B cell (primary cell): ENCODE results near the gene NKIRAS2. TPM values are rescaled to one million over a fixed set of nuclear protein-coding genes. Genes with fewer than 3 reads are reported as not detected.

Experiments used
- ATAC-seq: fragments of 200-7000 bp; cut with Tn5 transposase; one replicate; pipeline ENCODE4 v1.10.0; 2021; ENCODE audit warnings: low read depth, mild to moderate bottlenecking, moderate number of reproducible peaks, moderate library complexity
- CTCF ChIA-PET: fragments of 350-600 bp; sonication (Branson Sonifier 250); formaldehyde crosslinking; loops from one replicate; lab custom pipeline; 2021; ENCODE audit warnings: antibody characterized with exemption, inconsistent platforms; lab: Charles Lee
- POLR2A ChIA-PET: fragments of 350-600 bp; sonication (Branson Sonifier 250); formaldehyde crosslinking; loops from one replicate; lab custom pipeline; 2021; ENCODE audit warnings: antibody characterized with exemption; lab: Charles Lee
- DNase-seq: peaks from one replicate; pipeline ENCODE4 v3.0.0; 2013
- H2AFZ ChIP-seq: 2 replicates; pipeline ENCODE4 v1.6.1; 2012; ENCODE audit warnings: mild to moderate bottlenecking, low read depth, low read length; ENCODE audit not compliant: insufficient read depth, poor library complexity, severe bottlenecking
- H3K27ac ChIP-seq, 2 donors: 1 replicate in 1 of 2; 2 replicates in 1 of 2; pipeline ENCODE4 v1.5.1; 2012 to 2013; ENCODE audit warnings: low read length in 2 of 2, mild to moderate bottlenecking in 2 of 2, moderate library complexity in 1 of 2
- H3K27me3 ChIP-seq, 4 experiments: fragments of 200-600 bp in 1 of 4; sonication (generic) in 1 of 4; replicated peaks in 1 of 4; 1 replicate in 2 of 4; 2 replicates in 2 of 4; pipeline versions ENCODE4 v1.6.1 to v1.7.0; 2013 to 2016; ENCODE audit warnings: low read length in 3 of 4, mild to moderate bottlenecking in 2 of 4, mixed read lengths in 1 of 4, moderate library complexity in 1 of 4; ENCODE audit not compliant: insufficient read depth in 4 of 4, control insufficient read depth in 3 of 4; ENCODE audit errors: control extremely low read depth in 1 of 4
- H3K36me3 ChIP-seq, 2 experiments: replicated peaks in 1 of 2; 1 replicate in 1 of 2; 2 replicates in 1 of 2; pipeline versions ENCODE4 v1.6.1 to v1.7.1; 2013; ENCODE audit warnings: low read length in 1 of 2; ENCODE audit not compliant: insufficient read depth in 2 of 2, control insufficient read depth in 1 of 2; ENCODE audit errors: control extremely low read depth in 1 of 2, extremely low read depth in 1 of 2
- H3K4me1 ChIP-seq, 2 donors: fragments of 200-600 bp in 1 of 2; sonication (generic) in 1 of 2; 1 replicate in 1 of 2; 2 replicates in 1 of 2; pipeline versions ENCODE4 v1.5.1 to v1.6.1; 2013 to 2017; ENCODE audit warnings: low read length in 2 of 2; ENCODE audit not compliant: control insufficient read depth in 2 of 2, insufficient read depth in 2 of 2
- H3K4me2 ChIP-seq: replicated peaks from 2 replicates; pipeline ENCODE3; 2012; ENCODE audit warnings: mild to moderate bottlenecking, low read depth, low read length; ENCODE audit not compliant: poor library complexity, severe bottlenecking
- H3K4me3 ChIP-seq, 5 experiments: fragments of 200-600 bp in 1 of 5; sonication (generic) in 1 of 5; 1 replicate in 3 of 5; 2 replicates in 2 of 5; pipeline versions ENCODE4 v1.5.1 to v1.7.0; 2011 to 2016; ENCODE audit warnings: low read length in 4 of 5, mild to moderate bottlenecking in 4 of 5, low read depth in 2 of 5, control low read depth in 1 of 5, moderate library complexity in 1 of 5; ENCODE audit not compliant: insufficient read depth in 1 of 5; ENCODE audit errors: control extremely low read depth in 1 of 5, extremely low read depth in 1 of 5
- H3K79me2 ChIP-seq: fragments of 200-600 bp; sonication (generic); one replicate; pipeline ENCODE4 v1.6.0; 2016; ENCODE audit warnings: low read length; ENCODE audit not compliant: control insufficient read depth, insufficient read depth
- H3K9ac ChIP-seq: fragments of 200-600 bp; sonication (generic); 2 replicates; pipeline ENCODE4 v1.6.1; 2017; ENCODE audit warnings: mild to moderate bottlenecking, low read length, moderate library complexity
- H3K9me3 ChIP-seq, 3 donors: one replicate each; pipeline versions ENCODE4 v1.6.1 to v1.7.1; 2013; ENCODE audit warnings: low read length in 2 of 3; ENCODE audit not compliant: control insufficient read depth in 2 of 3, insufficient read depth in 1 of 3; ENCODE audit errors: control extremely low read depth in 1 of 3
- H4K20me1 ChIP-seq: 2 replicates; pipeline ENCODE4 v1.6.0; 2012; ENCODE audit warnings: mild to moderate bottlenecking, low read length; ENCODE audit not compliant: insufficient read depth, control insufficient read depth, poor library complexity, severe bottlenecking
- H3K27ac Mint-ChIP-seq: one replicate; pipeline ENCODE4 v1.8.0; 2021; ENCODE audit warnings: mixed read lengths
- H3K27me3 Mint-ChIP-seq: one replicate; pipeline ENCODE4 v1.8.0; 2021; ENCODE audit warnings: mixed read lengths
- H3K4me1 Mint-ChIP-seq: one replicate; pipeline ENCODE4 v1.8.0; 2021; ENCODE audit warnings: mixed read lengths
- H3K4me3 Mint-ChIP-seq: one replicate; pipeline ENCODE4 v1.8.0; 2021; ENCODE audit warnings: mixed read lengths
- H3K9me3 Mint-ChIP-seq: one replicate; pipeline ENCODE4 v1.8.0; 2022; ENCODE audit warnings: mixed read lengths; ENCODE audit not compliant: insufficient read depth
- CTCF ChIP-seq: fragments of 200-600 bp; IDR thresholded peaks from one replicate; pipeline ENCODE4 v1.8.0; 2022; ENCODE audit warnings: antibody characterized with exemption, mild to moderate bottlenecking
- EZH2 ChIP-seq: IDR thresholded peaks from 2 replicates; pipeline ENCODE4 v1.6.1; 2012; ENCODE audit warnings: borderline replicate concordance, low read depth, mild to moderate bottlenecking, moderate library complexity, low read length; ENCODE audit not compliant: insufficient read depth, poor library complexity, severe bottlenecking
- WGBS: methylation state at CpG from one replicate; pipeline ENCODE4 v1.1.5; 2013; ENCODE audit warnings: missing lambda C conversion rate; ENCODE audit not compliant: insufficient coverage; 5-methylcytosine and 5-hydroxymethylcytosine counted together
- intact Hi-C: fragments of 100-400 bp; cut with micrococcal nuclease; formaldehyde crosslinking; loops from one replicate; pipeline ENCODE4 v1.10.0; 2022
- polyA plus RNA-seq: library from polyadenylated mRNA; depleted of rRNA; stranded (reverse); fragments of >200 nt; gene quantifications from 2 replicates; pipeline ENCODE4 v1.2.3, GENCODE V29; 2012
- total RNA-seq, 2 donors: library from RNA; stranded (reverse); fragments of 120-200 nt in 1 of 2; gene quantifications; 1 replicate in 1 of 2; 2 replicates in 1 of 2; pipeline versions ENCODE4 v1.2.3 to v1.2.4, GENCODE V29; 2013 to 2022

Gene NKIRAS2
- total and polyA plus RNA-seq, 2 donors (not counting 1 experiment from before 2014, with no cell fraction given), result 22.0 to 29.2 TPM

- POLR2A ChIA-PET, result interaction anchor here (1.3 to 2.5 kb wide), 2 partner anchors 8 to 91 kb away, joined by 3 to 11 read pairs; partner anchors contain the start of gene DNAJC7
- peak; percentile 10 for ATAC-seq
- H3K4me3 Mint-ChIP-seq, result no peak overlapping the region
- peaks cover 25 to 29% of the 10 kb centered on the region in 2 donors for H3K4me1 ChIP-seq
- TF ChIP-seq CTCF, result no peak
- TF ChIP-seq EZH2, result no peak
- H4K20me1 ChIP-seq, result peaks cover 15% of the 10 kb centered on the region
- H3K4me3 ChIP-seq, result no peak overlapping the region
- CTCF ChIA-PET, result interaction anchor here (0.6 to 4.9 kb wide), 30 partner anchors 7 to 381 kb away, joined by 3 to 80 read pairs (median 4); partner anchors contain the start of genes C17orf113, DHX58, DNAJC7 and KAT2A
- no peaks in the 10 kb centered on the region for H3K27me3 Mint-ChIP-seq
- no peaks in the 10 kb centered on the region for H3K9me3 ChIP-seq
- H3K4me2 ChIP-seq, result peak overlapping the region; percentile 57
- peaks cover 29% of the 10 kb centered on the region for H3K4me1 Mint-ChIP-seq
- DNase-seq, result no peak
- peaks cover 27% of the 10 kb centered on the region for H3K79me2 ChIP-seq
- H3K36me3 ChIP-seq, result peaks cover 0 to 26% of the 10 kb centered on the region in 2 experiments
- no peak overlapping the region for H3K9ac ChIP-seq
- 78% methylated on average over 5 of the region's 8 CpGs for WGBS
- H3K27ac ChIP-seq, result no peak overlapping the region
- peak overlapping the region; percentile 41 for H2AFZ ChIP-seq
- H3K27me3 ChIP-seq, result peaks cover 0 to 3% (median 0%) of the 10 kb centered on the region in 4 experiments
- no peaks in the 10 kb centered on the region for H3K9me3 Mint-ChIP-seq
- peak overlapping the region; percentile 82 for H3K27ac Mint-ChIP-seq
- intact Hi-C loops, result loop anchor here (1.0 kb wide), 3 partner anchors 62 to 91 kb away; partner anchors contain the start of gene DHX58
These were observed 5.3 kb downstream of the NKIRAS2 start for GRCh38 chr17:42025191-42025579.

DNA sequence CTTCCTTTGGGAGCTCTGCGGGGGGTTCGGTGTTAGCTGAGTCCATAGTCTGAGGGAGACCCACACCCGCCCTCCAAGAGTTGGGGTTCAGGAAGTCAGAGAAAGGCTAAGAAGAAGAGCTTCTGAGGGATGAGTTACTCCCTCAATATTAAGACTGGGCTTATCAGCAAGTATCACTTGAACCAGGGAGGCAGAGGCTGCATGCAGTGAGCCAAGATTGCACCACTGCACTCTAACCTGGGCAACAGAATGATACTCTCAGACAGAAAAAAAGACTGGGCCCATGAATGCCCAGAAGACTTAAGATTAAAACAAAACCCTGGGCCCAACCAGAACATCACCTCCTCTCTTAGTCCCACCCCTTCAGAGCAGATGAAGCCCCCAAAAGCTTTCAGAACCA, 6.0 kb downstream of the NKIRAS2 start:
- DNase-seq (no peak), ATAC-seq (no peak)
- Histone ChIP-seq H3K9me3 (no peaks in the 10 kb centered on the region), H3K4me1 (peaks cover 18 to 21% of the 10 kb centered on the region in 2 donors), H3K27me3 (peaks cover 0 to 3% (median 0%) of the 10 kb centered on the region in 4 experiments), H3K9ac (no peak overlapping the region), H3K27ac (no peak overlapping the region), H4K20me1 (peaks cover 15% of the 10 kb centered on the region), H2AFZ (no peak overlapping the region), H3K4me3 (no peak overlapping the region), H3K36me3 (peaks cover 0 to 26% of the 10 kb centered on the region in 2 experiments), H3K4me2 (no peak overlapping the region), H3K79me2 (peaks cover 19% of the 10 kb centered on the region)
- peak overlapping the region; percentile 26 for H3K27ac Mint-ChIP-seq
- peaks cover 22% of the 10 kb centered on the region for H3K4me1 Mint-ChIP-seq
- 100% methylated on average over 3 of the region's 3 CpGs for WGBS
- no peak for TF ChIP-seq EZH2
- TF ChIP-seq CTCF, result no peak
- CTCF ChIA-PET, result interaction anchor here (0.6 to 4.9 kb wide), 23 partner anchors 8 to 380 kb away, joined by 3 to 80 read pairs (median 4); partner anchors contain the start of genes DHX58, DNAJC7, KAT2A and ZNF385C
- no peaks in the 10 kb centered on the region for H3K27me3 Mint-ChIP-seq
- intact Hi-C loops, result loop anchor here (1.0 kb wide), 3 partner anchors 63 to 90 kb away; partner anchors contain the start of gene DHX58
- POLR2A ChIA-PET, result interaction anchor here (1.3 to 2.5 kb wide), 2 partner anchors 9 to 91 kb away, joined by 3 to 11 read pairs; partner anchors contain the start of gene DNAJC7
- H3K9me3 Mint-ChIP-seq, result no peaks in the 10 kb centered on the region
- H3K4me3 Mint-ChIP-seq, result no peak overlapping the region
